Liver (tissue), 3 donors: Measurements from ENCODE around the gene PRPH2.

ENCODE experiments used
- ATF3 ChIP-seq: IDR thresholded peaks from 2 replicates; pipeline ENCODE4 v1.6.1; 2016; ENCODE audit warnings: antibody characterized with exemption
- EGR1 ChIP-seq, 2 donors: IDR thresholded peaks; 2 replicates each; pipeline ENCODE4 v1.6.1; 2016 to 2018; ENCODE audit warnings: antibody characterized with exemption in 2 of 2, low read depth in 2 of 2
- GABPA ChIP-seq, 2 donors: IDR thresholded peaks in 1 of 2; conservative IDR thresholded peaks in 1 of 2; 2 replicates each; pipeline ENCODE4 v1.6.1; 2016; ENCODE audit warnings: antibody characterized with exemption in 2 of 2, mild to moderate bottlenecking in 1 of 2, moderate library complexity in 1 of 2
- HNF4G ChIP-seq: IDR thresholded peaks from 2 replicates; pipeline ENCODE4 v1.6.1; 2016; ENCODE audit warnings: antibody characterized with exemption
- TAF1 ChIP-seq: conservative IDR thresholded peaks from 2 replicates; pipeline ENCODE4 v1.6.1; 2016; ENCODE audit warnings: antibody characterized with exemption, mild to moderate bottlenecking
- YY1 ChIP-seq: IDR thresholded peaks from 2 replicates; pipeline ENCODE4 v1.6.1; 2016; ENCODE audit warnings: antibody characterized with exemption, mild to moderate bottlenecking
- TF ChIP-seq, protein P1 (sequence below): IDR thresholded peaks from 2 replicates; pipeline ENCODE4 v1.6.1; 2016; ENCODE audit warnings: antibody characterized with exemption
- TF ChIP-seq, protein P2 (sequence below): fragments of 150-350 bp; IDR thresholded peaks from 2 replicates; pipeline ENCODE4 v1.5.1; 2017; ENCODE audit warnings: improper control_type of control experiment, low read depth, low read length; ENCODE audit not compliant: missing input control
- TF ChIP-seq, protein P3 (sequence below): IDR thresholded peaks from 2 replicates; pipeline ENCODE4 v1.6.1; 2016; ENCODE audit warnings: antibody characterized with exemption
- TF ChIP-seq, protein P4 (sequence below): IDR thresholded peaks from 2 replicates; pipeline ENCODE4 v1.6.1; 2016; ENCODE audit warnings: antibody characterized with exemption, mild to moderate bottlenecking
- donor health status: healthy.
- donor health status: healthy.

DNA sequence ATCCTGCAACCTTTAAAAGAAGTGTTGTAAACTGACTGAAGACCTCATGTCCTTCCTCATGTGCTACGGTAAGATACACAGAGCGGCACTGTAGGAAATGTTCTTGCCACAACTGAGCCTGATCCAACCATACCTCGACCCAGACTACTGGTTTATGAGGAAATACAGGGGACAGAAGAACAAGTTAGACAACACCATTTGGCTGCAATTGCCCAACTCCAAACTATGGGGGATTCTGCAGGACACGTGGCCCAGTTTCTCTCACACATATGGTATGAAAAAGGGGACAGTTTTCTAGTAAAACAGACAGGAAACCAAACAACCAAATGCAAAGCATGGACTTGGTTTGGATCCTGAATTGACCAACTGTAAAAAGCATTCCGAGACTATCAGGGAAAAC lies 10.5 kb downstream of the PRPH2 start:
- TF ChIP-seq, protein P1, sequence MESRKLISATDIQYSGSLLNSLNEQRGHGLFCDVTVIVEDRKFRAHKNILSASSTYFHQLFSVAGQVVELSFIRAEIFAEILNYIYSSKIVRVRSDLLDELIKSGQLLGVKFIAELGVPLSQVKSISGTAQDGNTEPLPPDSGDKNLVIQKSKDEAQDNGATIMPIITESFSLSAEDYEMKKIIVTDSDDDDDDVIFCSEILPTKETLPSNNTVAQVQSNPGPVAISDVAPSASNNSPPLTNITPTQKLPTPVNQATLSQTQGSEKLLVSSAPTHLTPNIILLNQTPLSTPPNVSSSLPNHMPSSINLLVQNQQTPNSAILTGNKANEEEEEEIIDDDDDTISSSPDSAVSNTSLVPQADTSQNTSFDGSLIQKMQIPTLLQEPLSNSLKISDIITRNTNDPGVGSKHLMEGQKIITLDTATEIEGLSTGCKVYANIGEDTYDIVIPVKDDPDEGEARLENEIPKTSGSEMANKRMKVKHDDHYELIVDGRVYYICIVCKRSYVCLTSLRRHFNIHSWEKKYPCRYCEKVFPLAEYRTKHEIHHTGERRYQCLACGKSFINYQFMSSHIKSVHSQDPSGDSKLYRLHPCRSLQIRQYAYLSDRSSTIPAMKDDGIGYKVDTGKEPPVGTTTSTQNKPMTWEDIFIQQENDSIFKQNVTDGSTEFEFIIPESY = no peak
- no peak for TF ChIP-seq YY1
- no peak for TF ChIP-seq GABPA (IDR thresholded peaks at IDR 0.05 in 1 of 2, conservative IDR thresholded peaks at IDR 0.05 in 1 of 2)
- TF ChIP-seq, protein P2, sequence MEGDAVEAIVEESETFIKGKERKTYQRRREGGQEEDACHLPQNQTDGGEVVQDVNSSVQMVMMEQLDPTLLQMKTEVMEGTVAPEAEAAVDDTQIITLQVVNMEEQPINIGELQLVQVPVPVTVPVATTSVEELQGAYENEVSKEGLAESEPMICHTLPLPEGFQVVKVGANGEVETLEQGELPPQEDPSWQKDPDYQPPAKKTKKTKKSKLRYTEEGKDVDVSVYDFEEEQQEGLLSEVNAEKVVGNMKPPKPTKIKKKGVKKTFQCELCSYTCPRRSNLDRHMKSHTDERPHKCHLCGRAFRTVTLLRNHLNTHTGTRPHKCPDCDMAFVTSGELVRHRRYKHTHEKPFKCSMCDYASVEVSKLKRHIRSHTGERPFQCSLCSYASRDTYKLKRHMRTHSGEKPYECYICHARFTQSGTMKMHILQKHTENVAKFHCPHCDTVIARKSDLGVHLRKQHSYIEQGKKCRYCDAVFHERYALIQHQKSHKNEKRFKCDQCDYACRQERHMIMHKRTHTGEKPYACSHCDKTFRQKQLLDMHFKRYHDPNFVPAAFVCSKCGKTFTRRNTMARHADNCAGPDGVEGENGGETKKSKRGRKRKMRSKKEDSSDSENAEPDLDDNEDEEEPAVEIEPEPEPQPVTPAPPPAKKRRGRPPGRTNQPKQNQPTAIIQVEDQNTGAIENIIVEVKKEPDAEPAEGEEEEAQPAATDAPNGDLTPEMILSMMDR = no peak
- TF ChIP-seq, protein P3, sequence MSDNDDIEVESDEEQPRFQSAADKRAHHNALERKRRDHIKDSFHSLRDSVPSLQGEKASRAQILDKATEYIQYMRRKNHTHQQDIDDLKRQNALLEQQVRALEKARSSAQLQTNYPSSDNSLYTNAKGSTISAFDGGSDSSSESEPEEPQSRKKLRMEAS = no peak
- TF ChIP-seq EGR1 (IDR thresholded peaks at IDR 0.05; ENCODE audit: low read depth in 2 of 2) = no peak
- TF ChIP-seq HNF4G = no peak
- TF ChIP-seq, protein P4, sequence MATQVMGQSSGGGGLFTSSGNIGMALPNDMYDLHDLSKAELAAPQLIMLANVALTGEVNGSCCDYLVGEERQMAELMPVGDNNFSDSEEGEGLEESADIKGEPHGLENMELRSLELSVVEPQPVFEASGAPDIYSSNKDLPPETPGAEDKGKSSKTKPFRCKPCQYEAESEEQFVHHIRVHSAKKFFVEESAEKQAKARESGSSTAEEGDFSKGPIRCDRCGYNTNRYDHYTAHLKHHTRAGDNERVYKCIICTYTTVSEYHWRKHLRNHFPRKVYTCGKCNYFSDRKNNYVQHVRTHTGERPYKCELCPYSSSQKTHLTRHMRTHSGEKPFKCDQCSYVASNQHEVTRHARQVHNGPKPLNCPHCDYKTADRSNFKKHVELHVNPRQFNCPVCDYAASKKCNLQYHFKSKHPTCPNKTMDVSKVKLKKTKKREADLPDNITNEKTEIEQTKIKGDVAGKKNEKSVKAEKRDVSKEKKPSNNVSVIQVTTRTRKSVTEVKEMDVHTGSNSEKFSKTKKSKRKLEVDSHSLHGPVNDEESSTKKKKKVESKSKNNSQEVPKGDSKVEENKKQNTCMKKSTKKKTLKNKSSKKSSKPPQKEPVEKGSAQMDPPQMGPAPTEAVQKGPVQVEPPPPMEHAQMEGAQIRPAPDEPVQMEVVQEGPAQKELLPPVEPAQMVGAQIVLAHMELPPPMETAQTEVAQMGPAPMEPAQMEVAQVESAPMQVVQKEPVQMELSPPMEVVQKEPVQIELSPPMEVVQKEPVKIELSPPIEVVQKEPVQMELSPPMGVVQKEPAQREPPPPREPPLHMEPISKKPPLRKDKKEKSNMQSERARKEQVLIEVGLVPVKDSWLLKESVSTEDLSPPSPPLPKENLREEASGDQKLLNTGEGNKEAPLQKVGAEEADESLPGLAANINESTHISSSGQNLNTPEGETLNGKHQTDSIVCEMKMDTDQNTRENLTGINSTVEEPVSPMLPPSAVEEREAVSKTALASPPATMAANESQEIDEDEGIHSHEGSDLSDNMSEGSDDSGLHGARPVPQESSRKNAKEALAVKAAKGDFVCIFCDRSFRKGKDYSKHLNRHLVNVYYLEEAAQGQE = no peak
- TF ChIP-seq TAF1 = no peak
- TF ChIP-seq ATF3 = no peak
